ENCODE results near the gene VANGL2. TPM values are rescaled to one million over a fixed set of nuclear protein-coding genes. Genes with fewer than 3 reads are reported as not detected.
A peak's percentile ranks its signal among the peaks of the same experiment; 100 is the strongest.
"Not testable (repeated sequence)": the region's sequence is repeated elsewhere in the genome, so short reads cannot be mapped to it uniquely, and the experiment has no call there.

The VANGL2 gene
- total RNA-seq, 4 donors from 2014 or later: 0.26 to 1.2 (median 0.78) TPM; not detected in 1

DNA sequence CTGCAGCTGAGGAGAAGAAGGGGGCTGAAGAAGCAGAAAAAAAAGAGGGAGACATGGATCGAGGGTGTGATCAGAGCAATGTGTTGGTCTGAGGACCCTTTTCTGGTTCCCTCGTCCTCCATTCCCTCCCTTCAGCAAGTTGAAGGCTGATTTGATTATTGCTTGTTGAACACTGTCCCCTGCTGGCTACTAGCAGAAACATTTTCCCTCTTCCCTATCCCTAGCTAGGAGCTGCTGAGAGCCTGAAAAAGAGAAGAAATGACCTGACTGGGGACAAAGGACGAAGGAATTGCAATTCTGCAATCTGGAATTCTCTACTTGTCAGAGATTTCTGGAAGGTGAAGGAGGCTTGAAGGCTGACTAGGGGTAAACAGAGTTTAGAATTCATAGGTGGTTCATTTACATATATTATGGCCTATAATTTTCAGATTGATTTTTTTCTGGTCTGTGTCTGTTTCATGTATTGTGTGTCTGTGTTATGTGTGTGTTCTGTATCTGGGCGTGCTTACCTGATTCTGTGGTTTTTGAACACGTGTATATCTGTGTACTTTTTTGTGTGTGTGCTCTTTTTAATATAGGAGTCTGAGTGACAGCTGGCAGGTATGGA lies 23.7 kb upstream of the VANGL2 start:
- H3K27me3 ChIP-seq: no peaks in the 10 kb centered on the region
- no peak overlapping the region for H3K4me3 ChIP-seq
- TF ChIP-seq POLR2A (IDR thresholded peaks at IDR 0.05): no peak
- TF ChIP-seq, protein P1, sequence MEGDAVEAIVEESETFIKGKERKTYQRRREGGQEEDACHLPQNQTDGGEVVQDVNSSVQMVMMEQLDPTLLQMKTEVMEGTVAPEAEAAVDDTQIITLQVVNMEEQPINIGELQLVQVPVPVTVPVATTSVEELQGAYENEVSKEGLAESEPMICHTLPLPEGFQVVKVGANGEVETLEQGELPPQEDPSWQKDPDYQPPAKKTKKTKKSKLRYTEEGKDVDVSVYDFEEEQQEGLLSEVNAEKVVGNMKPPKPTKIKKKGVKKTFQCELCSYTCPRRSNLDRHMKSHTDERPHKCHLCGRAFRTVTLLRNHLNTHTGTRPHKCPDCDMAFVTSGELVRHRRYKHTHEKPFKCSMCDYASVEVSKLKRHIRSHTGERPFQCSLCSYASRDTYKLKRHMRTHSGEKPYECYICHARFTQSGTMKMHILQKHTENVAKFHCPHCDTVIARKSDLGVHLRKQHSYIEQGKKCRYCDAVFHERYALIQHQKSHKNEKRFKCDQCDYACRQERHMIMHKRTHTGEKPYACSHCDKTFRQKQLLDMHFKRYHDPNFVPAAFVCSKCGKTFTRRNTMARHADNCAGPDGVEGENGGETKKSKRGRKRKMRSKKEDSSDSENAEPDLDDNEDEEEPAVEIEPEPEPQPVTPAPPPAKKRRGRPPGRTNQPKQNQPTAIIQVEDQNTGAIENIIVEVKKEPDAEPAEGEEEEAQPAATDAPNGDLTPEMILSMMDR (IDR thresholded peaks at IDR 0.05 in 4 of 5, conservative IDR thresholded peaks at IDR 0.05 in 1 of 5): peak; percentile 83 to 96 (median 87)
- intact Hi-C loops (cut with DNase I; ENCODE audit: low total_unique reads): loop anchor here (2.0 to 10.0 kb wide), 3 partner anchors 34 to 292 kb away; partner anchors contain the start of genes COPA, KCNJ9 and NCSTN
- DNase-seq: no peak
- no peaks in the 10 kb centered on the region for H3K36me3 ChIP-seq
- H3K4me1 ChIP-seq: peaks cover 0 to 9% of the 10 kb centered on the region in 2 donors
- no peaks in the 10 kb centered on the region for H3K9me3 ChIP-seq
- H3K27ac ChIP-seq: no peak overlapping the region
- in situ Hi-C loops (cut with MboI; ENCODE audit: low sequenced_read_pairs in 4 of 4): loop anchor here in 1 of 4 donors (10.0 kb wide), 1 partner anchor 182 kb away; the partner anchor contains the start of gene CASQ1
- ATAC-seq: peak; percentile 85 to 96

DNA sequence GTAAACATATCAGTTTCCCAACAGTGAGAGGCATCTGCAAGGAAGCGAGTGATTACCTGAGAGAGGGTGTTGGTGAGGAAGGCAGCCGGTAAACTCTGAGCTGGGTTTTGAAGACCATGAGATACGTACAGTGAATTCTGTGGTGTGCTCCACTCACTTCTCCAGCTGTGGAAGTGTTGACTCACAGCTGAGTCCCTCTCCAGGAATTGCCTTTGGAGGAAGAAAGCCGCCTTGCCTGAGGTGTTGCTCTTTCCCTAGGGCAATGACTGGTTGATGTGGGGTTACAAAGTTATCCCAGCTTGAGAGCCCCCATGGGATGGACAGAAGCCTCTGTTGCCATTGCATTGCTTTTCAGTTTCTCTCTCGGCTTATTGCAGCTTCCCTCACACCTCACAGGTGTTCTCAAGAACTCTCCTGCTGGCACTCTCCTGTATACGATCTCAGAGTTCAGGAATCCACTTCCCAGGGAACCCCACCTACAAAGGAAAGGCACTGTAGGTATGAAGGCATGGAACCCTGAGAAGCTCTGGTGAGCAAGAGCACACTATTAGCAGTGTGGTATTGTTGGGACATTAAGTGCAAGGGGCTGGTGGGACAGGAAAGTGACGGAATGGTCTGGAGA lies 22.7 kb upstream of the VANGL2 start:
- H3K4me1 ChIP-seq: peaks cover 0 to 9% of the 10 kb centered on the region in 2 donors
- intact Hi-C loops (cut with DNase I; ENCODE audit: low total_unique reads) (loop anchor here (2.0 to 10.0 kb wide), 3 partner anchors 35 to 293 kb away; partner anchors contain the start of genes COPA, KCNJ9 and NCSTN), in situ Hi-C loops (cut with MboI; ENCODE audit: low sequenced_read_pairs in 4 of 4) (loop anchor here in 1 of 4 donors (10.0 kb wide), 1 partner anchor 183 kb away; the partner anchor contains the start of gene CASQ1)
- H3K9me3 ChIP-seq: no peaks in the 10 kb centered on the region
- H3K4me3 ChIP-seq: no peak overlapping the region
- TF ChIP-seq POLR2A (IDR thresholded peaks at IDR 0.05): no peak
- TF ChIP-seq, protein P1 (IDR thresholded peaks at IDR 0.05 in 4 of 5, conservative IDR thresholded peaks at IDR 0.05 in 1 of 5): no peak
- ATAC-seq: no peak
- no peaks in the 10 kb centered on the region for H3K36me3 ChIP-seq
- no peak for DNase-seq
- H3K27ac ChIP-seq: no peak overlapping the region
- H3K27me3 ChIP-seq: no peaks in the 10 kb centered on the region

DNA sequence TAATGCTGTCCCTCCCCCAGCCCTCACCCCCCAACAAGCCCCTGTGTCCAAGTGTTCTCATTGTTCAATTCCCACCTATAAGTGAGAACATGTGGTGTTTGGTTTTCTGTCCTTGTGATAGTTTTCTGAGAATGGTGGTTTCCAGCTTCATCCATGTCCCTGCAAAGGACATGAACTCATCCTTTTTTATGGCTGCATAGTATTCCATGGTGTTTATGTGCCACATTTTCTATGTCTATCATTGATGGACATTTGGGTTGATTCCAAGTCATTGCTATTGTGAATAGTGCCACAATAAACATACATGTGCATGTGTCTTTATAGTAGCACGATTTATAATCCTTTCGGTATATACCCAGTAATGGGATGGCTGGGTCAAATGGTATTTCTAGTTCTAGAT lies 15.6 kb upstream of the VANGL2 start:
- H3K27me3 ChIP-seq; H3K9me3 ChIP-seq; DNase-seq; ATAC-seq; H3K4me3 ChIP-seq; H3K4me1 ChIP-seq; H3K27ac ChIP-seq; intact Hi-C loops (cut with DNase I; ENCODE audit: low total_unique reads); in situ Hi-C loops (cut with MboI; ENCODE audit: low sequenced_read_pairs in 4 of 4); H3K36me3 ChIP-seq: not testable (repeated sequence)

DNA sequence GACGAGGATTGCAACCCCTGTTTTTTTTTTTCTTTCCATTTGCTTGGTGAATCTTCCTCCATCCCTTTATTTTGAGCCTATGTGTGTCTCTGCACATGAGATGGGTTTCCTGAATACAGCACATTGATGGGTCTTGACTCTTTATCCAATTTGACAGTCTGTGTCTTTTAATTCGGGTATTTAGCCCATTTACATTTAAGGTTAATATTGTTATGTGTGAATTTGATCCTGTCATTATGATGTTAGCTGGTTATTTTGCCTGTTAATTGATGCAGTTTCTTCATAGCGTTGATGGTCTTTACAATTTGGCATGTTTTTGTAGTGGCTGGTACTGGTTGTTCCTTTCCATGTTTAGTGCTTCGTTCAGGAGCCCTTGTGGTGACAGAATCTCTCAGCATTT lies 12.0 kb upstream of the VANGL2 start:
- DNase-seq; intact Hi-C loops (cut with DNase I; ENCODE audit: low total_unique reads); H3K9me3 ChIP-seq; ATAC-seq; H3K27ac ChIP-seq; in situ Hi-C loops (cut with MboI; ENCODE audit: low sequenced_read_pairs in 4 of 4); H3K4me3 ChIP-seq; H3K27me3 ChIP-seq; H3K4me1 ChIP-seq; H3K36me3 ChIP-seq: not testable (repeated sequence)

DNA sequence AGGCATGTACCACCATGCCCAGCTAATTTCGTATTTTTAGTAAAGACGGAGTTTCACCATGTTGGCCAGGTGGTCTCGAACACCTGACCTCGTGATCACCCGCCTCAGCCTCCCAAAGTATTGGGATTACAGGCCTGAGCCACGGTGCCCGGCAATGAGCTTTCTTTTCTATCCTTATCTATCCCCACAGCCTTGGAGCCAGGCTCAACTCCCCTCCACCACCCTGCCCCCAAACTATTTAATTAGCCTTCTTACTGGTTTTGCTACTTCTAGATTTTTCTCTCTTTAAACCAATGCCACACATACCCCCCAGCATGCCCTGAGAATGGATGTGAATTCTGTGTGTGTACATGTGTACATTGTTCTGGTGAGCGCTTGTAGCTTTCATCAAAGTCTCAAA lies 5.7 kb upstream of the VANGL2 start:
- ATAC-seq (no peak), DNase-seq (no peak)
- H3K36me3 ChIP-seq: no peaks in the 10 kb centered on the region
- in situ Hi-C loops (cut with MboI; ENCODE audit: low sequenced_read_pairs in 4 of 4) (no loop called here), intact Hi-C loops (cut with DNase I; ENCODE audit: low total_unique reads) (no loop called here)
- no peak overlapping the region for H3K4me3 ChIP-seq
- TF ChIP-seq, protein P1 (IDR thresholded peaks at IDR 0.05 in 4 of 5, conservative IDR thresholded peaks at IDR 0.05 in 1 of 5): no peak
- no peak for TF ChIP-seq POLR2A (IDR thresholded peaks at IDR 0.05)
- no peaks in the 10 kb centered on the region for H3K4me1 ChIP-seq
- no peaks in the 10 kb centered on the region for H3K9me3 ChIP-seq
- no peaks in the 10 kb centered on the region for H3K27me3 ChIP-seq
- H3K27ac ChIP-seq: no peak overlapping the region

All from gastrocnemius medialis (tissue), 4 donors.